ENCODE results near the gene TRIOBP.

The TRIOBP gene

GRCh38 chr22:37733625-37734401, 37.0 kb downstream of the TRIOBP start:
- DNase-seq (ENCODE audit: extremely low read depth, low read depth), result no peak
- TF ChIP-seq CTCF (IDR thresholded peaks at IDR 0.05; ENCODE audit: low read depth, low read length, missing control alignments), result no peak

GRCh38 chr22:37734402-37734700, 37.5 kb downstream of the TRIOBP start:
- no peak for DNase-seq (ENCODE audit: extremely low read depth, low read depth)
- H3K4me3 ChIP-seq (replicated peaks; ENCODE audit: low read depth, low read length), result no peak overlapping the region
- TF ChIP-seq CTCF (IDR thresholded peaks at IDR 0.05; ENCODE audit: low read depth, low read length, missing control alignments), result no peak

More at GRCh38 chr22:37733625-37734401, 37.0 kb downstream of the TRIOBP start:
- H3K4me3 ChIP-seq (replicated peaks; ENCODE audit: low read depth, low read length), result no peak overlapping the region

GRCh38 chr22:37734964-37735451, 38.2 kb downstream of the TRIOBP start:
- H3K4me3 ChIP-seq (replicated peaks; ENCODE audit: low read depth, low read length), result no peak overlapping the region
- DNase-seq (ENCODE audit: extremely low read depth, low read depth), result no peak
- peak; percentile 30 for TF ChIP-seq CTCF (IDR thresholded peaks at IDR 0.05; ENCODE audit: low read depth, low read length, missing control alignments)

- no peak overlapping the region for H3K4me3 ChIP-seq (replicated peaks; ENCODE audit: low read depth, low read length)
- TF ChIP-seq CTCF (IDR thresholded peaks at IDR 0.05; ENCODE audit: low read depth, low read length, missing control alignments), result no peak
- no peak for DNase-seq (ENCODE audit: extremely low read depth, low read depth)
These were observed 42.2 kb downstream of the TRIOBP start for GRCh38 chr22:37739035-37739434.

- no peak overlapping the region for H3K4me3 ChIP-seq (replicated peaks; ENCODE audit: low read depth, low read length)
- DNase-seq (ENCODE audit: extremely low read depth, low read depth), result no peak
- no peak for TF ChIP-seq CTCF (IDR thresholded peaks at IDR 0.05; ENCODE audit: low read depth, low read length, missing control alignments)
These were observed 42.8 kb downstream of the TRIOBP start for GRCh38 chr22:37739611-37740049.

GRCh38 chr22:37740455-37741311, 43.8 kb downstream of the TRIOBP start:
- no peak overlapping the region for H3K4me3 ChIP-seq (replicated peaks; ENCODE audit: low read depth, low read length)
- no peak for DNase-seq (ENCODE audit: extremely low read depth, low read depth)
- no peak for TF ChIP-seq CTCF (IDR thresholded peaks at IDR 0.05; ENCODE audit: low read depth, low read length, missing control alignments)

Measured in HFF-Myc (cell line).